ENCODE data around the gene NHLH2.

Gene NHLH2

GRCh38 chr1:115802416-115802815, 38.5 kb downstream of the NHLH2 start:
- DNase-seq = no peak

- no peak for DNase-seq
These were observed 43.4 kb downstream of the NHLH2 start for GRCh38 chr1:115797486-115797885.

- no peak for DNase-seq
These were observed 44.0 kb downstream of the NHLH2 start for GRCh38 chr1:115796897-115797296.

DNA sequence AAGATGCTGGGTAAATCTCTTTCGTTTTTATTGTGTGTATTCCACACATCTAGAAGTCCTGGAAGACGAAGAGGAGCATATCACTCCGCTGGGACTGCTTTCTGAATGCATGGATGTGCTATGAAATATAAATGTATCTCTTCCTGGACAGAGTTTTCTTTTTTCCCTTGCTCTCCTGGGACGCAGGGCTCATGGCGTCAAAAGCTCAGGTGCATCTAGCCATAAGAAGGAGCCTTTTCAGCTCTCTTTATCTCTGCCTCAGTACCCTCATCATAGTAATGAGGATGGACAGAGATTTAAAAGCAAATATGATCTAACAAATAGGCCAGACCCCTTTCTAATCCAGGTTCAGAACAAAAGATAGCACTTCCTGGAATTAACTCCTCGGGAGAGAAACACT, 44.9 kb downstream of the NHLH2 start:
- DNase-seq = no peak

GRCh38 chr1:115794976-115795639, 45.8 kb downstream of the NHLH2 start:
- DNase-seq = no peak

DNA sequence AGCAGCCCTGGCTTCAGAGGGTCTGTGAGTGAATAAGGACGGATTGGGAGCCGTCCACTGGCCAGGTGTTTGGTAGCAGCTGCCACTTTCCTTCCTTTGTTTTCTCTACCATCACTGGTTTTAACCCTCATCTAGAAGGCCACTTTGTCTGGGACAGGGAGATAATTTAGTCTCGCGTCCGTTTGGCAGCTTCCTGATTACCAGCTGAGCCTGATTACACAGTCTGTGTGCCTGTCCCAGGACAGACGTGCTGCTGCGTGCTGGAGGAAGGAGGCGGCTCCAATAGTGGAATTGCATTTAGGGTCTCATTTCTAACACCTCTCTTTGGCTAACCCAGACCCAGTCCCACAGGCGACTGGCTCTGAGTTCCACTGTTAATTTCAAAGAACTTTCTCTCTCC, 47.8 kb downstream of the NHLH2 start:
- no peak for DNase-seq

DNA sequence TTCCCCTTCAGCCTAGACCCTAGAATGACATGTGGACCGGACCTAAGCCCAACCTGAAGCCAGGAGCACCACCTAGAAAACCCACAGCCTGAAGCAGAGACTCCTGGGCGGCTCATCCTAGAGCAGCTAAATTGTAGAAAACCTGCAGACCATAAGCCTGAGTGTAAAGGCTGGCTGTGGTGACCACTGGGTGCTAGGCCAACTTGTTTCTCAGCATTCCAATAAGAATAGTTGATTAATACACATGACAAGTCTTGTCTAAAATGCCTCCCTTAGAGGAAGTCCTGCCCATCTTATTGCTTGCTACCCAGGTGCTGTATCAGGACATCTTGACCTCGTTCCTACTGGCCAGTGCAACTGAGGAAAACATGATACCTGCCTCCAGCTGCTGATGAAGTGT, 49.1 kb downstream of the NHLH2 start:
- DNase-seq = no peak

GRCh38 chr1:115790846-115791245, 50.1 kb downstream of the NHLH2 start:
- no peak for DNase-seq

GRCh38 chr1:115790356-115790755, 50.6 kb downstream of the NHLH2 start:
- DNase-seq = no peak
